CD14-positive monocyte (primary cell): ENCODE results near the gene CELF1. TPM values are rescaled to one million over a fixed set of nuclear protein-coding genes. Genes with fewer than 3 reads are reported as not detected.

ENCODE experiments used
- DNase-seq, 3 donors: peaks; one replicate each; pipeline ENCODE4 v3.0.0-alpha.2; 2011 to 2022
- H2AFZ ChIP-seq: 2 replicates; pipeline ENCODE4 v1.6.0; 2012; ENCODE audit warnings: mild to moderate bottlenecking, low read depth, low read length, inconsistent platforms; ENCODE audit not compliant: insufficient read depth, poor library complexity, severe bottlenecking
- H3K27ac ChIP-seq, 2 donors: 1 replicate in 1 of 2; 2 replicates in 1 of 2; pipeline ENCODE4 v1.5.1; 2012 to 2013; ENCODE audit warnings: low read length in 2 of 2, control low read depth in 1 of 2, inconsistent platforms in 1 of 2, low read depth in 1 of 2, mild to moderate bottlenecking in 1 of 2
- H3K27me3 ChIP-seq, 2 donors: one replicate each; pipeline versions ENCODE4 v1.6.0 to v1.6.1; 2011 to 2013; ENCODE audit warnings: low read length in 2 of 2; ENCODE audit not compliant: control insufficient read depth in 2 of 2, insufficient read depth in 2 of 2
- H3K36me3 ChIP-seq, 2 donors: replicated peaks in 1 of 2; 1 replicate in 1 of 2; 2 replicates in 1 of 2; pipeline versions ENCODE4 v1.5.1 to v1.6.1; 2012 to 2013; ENCODE audit warnings: low read length in 2 of 2, control low read depth in 1 of 2, inconsistent platforms in 1 of 2, mild to moderate bottlenecking in 1 of 2; ENCODE audit not compliant: insufficient read depth in 2 of 2, control insufficient read depth in 1 of 2
- H3K4me1 ChIP-seq, 2 donors: 1 replicate in 1 of 2; 2 replicates in 1 of 2; pipeline versions ENCODE4 v1.5.1 to v1.6.1; 2012 to 2013; ENCODE audit warnings: low read length in 2 of 2, control low read depth in 1 of 2, inconsistent platforms in 1 of 2, mild to moderate bottlenecking in 1 of 2, moderate library complexity in 1 of 2; ENCODE audit not compliant: insufficient read depth in 2 of 2, control insufficient read depth in 1 of 2
- H3K4me2 ChIP-seq: replicated peaks from 2 replicates; pipeline ENCODE3; 2012; ENCODE audit warnings: low read length, moderate library complexity, mild to moderate bottlenecking; ENCODE audit not compliant: poor library complexity, severe bottlenecking; ENCODE audit errors: extremely low read depth
- H3K4me3 ChIP-seq, 3 experiments: fragments of 200-600 bp in 1 of 3; sonication (generic) in 1 of 3; replicated peaks in 1 of 3; 1 replicate in 2 of 3; 2 replicates in 1 of 3; pipeline ENCODE4 v1.5.1; 2011 to 2013; ENCODE audit warnings: low read length in 3 of 3, mild to moderate bottlenecking in 3 of 3, control low read depth in 2 of 3, low read depth in 2 of 3, inconsistent platforms in 1 of 3, moderate library complexity in 1 of 3
- H3K79me2 ChIP-seq: 2 replicates; pipeline ENCODE4 v1.6.0; 2012; ENCODE audit warnings: mild to moderate bottlenecking, control low read depth, inconsistent platforms, low read length, moderate library complexity; ENCODE audit not compliant: insufficient read depth
- H3K9ac ChIP-seq: 2 replicates; pipeline ENCODE4 v1.6.0; 2017; ENCODE audit warnings: low read length, mild to moderate bottlenecking; ENCODE audit not compliant: insufficient read depth, poor library complexity, severe bottlenecking
- H3K9me3 ChIP-seq, 2 donors: replicated peaks in 1 of 2; 1 replicate in 1 of 2; 2 replicates in 1 of 2; pipeline versions ENCODE4 v1.5.1 to v1.6.1; 2012 to 2013; ENCODE audit warnings: low read length in 2 of 2, control low read depth in 1 of 2; ENCODE audit not compliant: control insufficient read depth in 1 of 2, insufficient read depth in 1 of 2
- H4K20me1 ChIP-seq: 2 replicates; pipeline ENCODE4 v1.6.0; 2012; ENCODE audit warnings: mild to moderate bottlenecking, low read length, control low read depth, moderate library complexity; ENCODE audit not compliant: insufficient read depth
- H3K27ac Mint-ChIP-seq, 7 donors: one replicate each; pipeline ENCODE4 v1.8.0; 2020; ENCODE audit warnings: mild to moderate bottlenecking in 7 of 7, mixed read lengths in 7 of 7, moderate library complexity in 6 of 7, inconsistent platforms in 2 of 7
- H3K27me3 Mint-ChIP-seq, 3 donors: one replicate each; pipeline ENCODE4 v1.8.0; 2021 to 2022; ENCODE audit warnings: low read depth in 3 of 3, mild to moderate bottlenecking in 3 of 3, mixed read lengths in 3 of 3, moderate library complexity in 3 of 3, inconsistent platforms in 1 of 3
- H3K36me3 Mint-ChIP-seq, 2 donors: one replicate each; pipeline ENCODE4 v1.8.0; 2020; ENCODE audit warnings: mixed read lengths in 2 of 2, inconsistent platforms in 1 of 2, mild to moderate bottlenecking in 1 of 2
- H3K4me1 Mint-ChIP-seq: one replicate; pipeline ENCODE4 v1.8.0; 2020; ENCODE audit warnings: mild to moderate bottlenecking, mixed read lengths
- H3K4me3 Mint-ChIP-seq, 2 donors: one replicate each; pipeline ENCODE4 v1.8.0; 2020; ENCODE audit warnings: mild to moderate bottlenecking in 2 of 2, mixed read lengths in 2 of 2, moderate library complexity in 1 of 2
- H3K9me3 Mint-ChIP-seq, 7 donors: one replicate each; pipeline ENCODE4 v1.8.0; 2020 to 2022; ENCODE audit warnings: mixed read lengths in 7 of 7, mild to moderate bottlenecking in 6 of 7, moderate library complexity in 6 of 7, inconsistent platforms in 2 of 7
- CTCF ChIP-seq: fragments of 200-600 bp; IDR thresholded peaks from one replicate; pipeline ENCODE4 v1.8.0; 2022; ENCODE audit warnings: antibody characterized with exemption, mild to moderate bottlenecking
- WGBS: methylation state at CpG from one replicate; pipeline ENCODE4 v1.1.5; 2013; ENCODE audit warnings: missing lambda C conversion rate; ENCODE audit not compliant: insufficient coverage; 5-methylcytosine and 5-hydroxymethylcytosine counted together
- intact Hi-C, 2 donors: fragments of 100-400 bp; cut with micrococcal nuclease; formaldehyde crosslinking; loops; one replicate each; pipeline versions ENCODE4 v1.15.0 to v1.15.1; 2023
- polyA plus RNA-seq, 3 donors: library from polyadenylated mRNA; depleted of rRNA in 1 of 3; unstranded in 2 of 3; stranded (reverse) in 1 of 3; fragments of 300-500 nt in 2 of 3; fragments of >200 nt in 1 of 3; fragmentation: Illumina TruSeq in 2 of 3; gene quantifications; 1 replicate in 2 of 3; 2 replicates in 1 of 3; pipeline ENCODE4 v1.2.3, GENCODE V29; 2012 to 2021

Gene CELF1
- polyA plus RNA-seq, 3 donors, result 27.2 to 117 (median 39.9) TPM

- H3K27me3 ChIP-seq, result no peaks in the 10 kb centered on the region
- H3K27ac Mint-ChIP-seq, result no peak overlapping the region
- no peaks in the 10 kb centered on the region for H3K9me3 ChIP-seq
- DNase-seq, result no peak
- H2AFZ ChIP-seq, result no peak overlapping the region
- no peak overlapping the region for H3K9ac ChIP-seq
- no peak overlapping the region for H3K4me3 Mint-ChIP-seq
- H3K36me3 ChIP-seq, result no peaks in the 10 kb centered on the region
- H3K9me3 Mint-ChIP-seq, result peaks cover 0 to 10% (median 3%) of the 10 kb centered on the region in 7 donors
- no peaks in the 10 kb centered on the region for H3K4me1 ChIP-seq
- no peak overlapping the region for H3K27ac ChIP-seq
- no peak for TF ChIP-seq CTCF
- no peak overlapping the region for H3K4me2 ChIP-seq
- WGBS, result no CpG with 5 or more reads among the region's 4 CpGs
- H3K4me3 ChIP-seq, result no peak overlapping the region
- intact Hi-C loops, result no loop called here
- peaks cover 0 to 2% (median 0%) of the 10 kb centered on the region in 3 donors for H3K27me3 Mint-ChIP-seq
- peaks cover 7% of the 10 kb centered on the region for H3K4me1 Mint-ChIP-seq
- no peaks in the 10 kb centered on the region for H4K20me1 ChIP-seq
- no peaks in the 10 kb centered on the region for H3K79me2 ChIP-seq
- peaks cover 0 to 5% of the 10 kb centered on the region in 2 donors for H3K36me3 Mint-ChIP-seq
These were observed 101.5 kb downstream of the CELF1 start for GRCh38 chr11:47451436-47451835.

DNA sequence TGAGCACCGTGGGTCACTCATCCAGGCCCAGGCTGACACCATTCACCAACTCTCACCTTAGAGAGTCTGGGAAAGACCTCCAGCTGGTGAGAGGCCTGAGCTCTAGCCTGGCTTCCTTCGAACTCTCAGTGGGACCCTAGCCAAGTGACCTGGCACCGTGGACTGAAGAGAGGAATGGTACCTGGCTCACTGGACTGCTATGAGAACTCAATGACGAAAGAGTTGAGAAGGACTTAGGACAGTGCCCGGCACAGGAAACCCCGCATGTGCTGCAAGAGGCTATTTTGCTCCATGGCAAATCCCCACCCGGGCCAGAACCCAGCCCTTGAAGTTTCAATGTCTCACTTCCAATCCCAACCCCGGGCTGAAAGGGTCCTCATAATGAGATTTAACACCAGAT is 103.4 kb downstream of the CELF1 start:
- DNase-seq, result no peak
- no peak overlapping the region for H3K27ac Mint-ChIP-seq
- WGBS, result 84% methylated on average over 6 of the region's 8 CpGs

More for the DNA sequence above, 103.4 kb downstream of the CELF1 start:
- intact Hi-C loops, result no loop called here
- no peak for TF ChIP-seq CTCF
- H3K9me3 Mint-ChIP-seq, result peaks cover 0 to 10% (median 3%) of the 10 kb centered on the region in 7 donors
- peaks cover 5% of the 10 kb centered on the region for H3K4me1 Mint-ChIP-seq
- H3K36me3 Mint-ChIP-seq, result peaks cover 0 to 2% of the 10 kb centered on the region in 2 donors
- peaks cover 0 to 2% (median 0%) of the 10 kb centered on the region in 3 donors for H3K27me3 Mint-ChIP-seq
- Histone ChIP-seq H3K4me3 (no peak overlapping the region), H3K4me2 (no peak overlapping the region), H3K79me2 (no peaks in the 10 kb centered on the region), H3K4me1 (no peaks in the 10 kb centered on the region), H4K20me1 (no peaks in the 10 kb centered on the region), H3K9me3 (no peaks in the 10 kb centered on the region), H3K27me3 (no peaks in the 10 kb centered on the region), H3K36me3 (no peaks in the 10 kb centered on the region), H3K9ac (no peak overlapping the region), H3K27ac (no peak overlapping the region), H2AFZ (no peak overlapping the region)
- H3K4me3 Mint-ChIP-seq, result no peak overlapping the region
